Mesothelial cell of epicardium (in vitro differentiated cells): Measurements from ENCODE around the gene PPP1CB. TPM values are rescaled to one million over a fixed set of nuclear protein-coding genes. Genes with fewer than 3 reads are reported as not detected.

Experiments used
- DNase-seq, 2 experiments: peaks; one replicate each; pipeline ENCODE4 v3.0.0; 2021; ENCODE audit warnings: low spot score in 2 of 2; ENCODE audit not compliant: unreplicated experiment in 2 of 2
- H3K27ac Mint-ChIP-seq: 2 replicates; pipeline ENCODE4 v1.8.0; 2021; ENCODE audit warnings: mixed read lengths
- H3K27me3 Mint-ChIP-seq: 2 replicates; pipeline ENCODE4 v1.8.0; 2021; ENCODE audit warnings: low read depth, mixed read lengths
- H3K36me3 Mint-ChIP-seq: 2 replicates; pipeline ENCODE4 v1.8.0; 2021; ENCODE audit warnings: mixed read lengths
- H3K4me1 Mint-ChIP-seq: 2 replicates; pipeline ENCODE4 v1.8.0; 2021; ENCODE audit warnings: mixed read lengths
- H3K4me3 Mint-ChIP-seq: 2 replicates; pipeline ENCODE4 v1.8.0; 2021; ENCODE audit warnings: mild to moderate bottlenecking, moderate library complexity, mixed read lengths
- H3K9me3 Mint-ChIP-seq: 2 replicates; pipeline ENCODE4 v1.8.0; 2021; ENCODE audit warnings: mixed read lengths
- total RNA-seq: library from RNA; stranded (reverse); gene quantifications from 3 replicates; pipeline ENCODE4 v1.2.1, GENCODE V29; 2021
- TF ChIP-seq, protein P1 (sequence below): fragments of 200-600 bp; sonication (generic); IDR thresholded peaks from one replicate; pipeline ENCODE4 v1.5.0; 2021; ENCODE audit warnings: antibody characterized with exemption; ENCODE audit not compliant: unreplicated experiment

Gene PPP1CB
- total RNA-seq, 1 donor from 2014 or later = 161 TPM

GRCh38 chr2:28745225-28745624 is 6.4 kb upstream of the PPP1CB start:
- peaks cover 5% of the 10 kb centered on the region for H3K4me1 Mint-ChIP-seq
- TF ChIP-seq, protein P1, sequence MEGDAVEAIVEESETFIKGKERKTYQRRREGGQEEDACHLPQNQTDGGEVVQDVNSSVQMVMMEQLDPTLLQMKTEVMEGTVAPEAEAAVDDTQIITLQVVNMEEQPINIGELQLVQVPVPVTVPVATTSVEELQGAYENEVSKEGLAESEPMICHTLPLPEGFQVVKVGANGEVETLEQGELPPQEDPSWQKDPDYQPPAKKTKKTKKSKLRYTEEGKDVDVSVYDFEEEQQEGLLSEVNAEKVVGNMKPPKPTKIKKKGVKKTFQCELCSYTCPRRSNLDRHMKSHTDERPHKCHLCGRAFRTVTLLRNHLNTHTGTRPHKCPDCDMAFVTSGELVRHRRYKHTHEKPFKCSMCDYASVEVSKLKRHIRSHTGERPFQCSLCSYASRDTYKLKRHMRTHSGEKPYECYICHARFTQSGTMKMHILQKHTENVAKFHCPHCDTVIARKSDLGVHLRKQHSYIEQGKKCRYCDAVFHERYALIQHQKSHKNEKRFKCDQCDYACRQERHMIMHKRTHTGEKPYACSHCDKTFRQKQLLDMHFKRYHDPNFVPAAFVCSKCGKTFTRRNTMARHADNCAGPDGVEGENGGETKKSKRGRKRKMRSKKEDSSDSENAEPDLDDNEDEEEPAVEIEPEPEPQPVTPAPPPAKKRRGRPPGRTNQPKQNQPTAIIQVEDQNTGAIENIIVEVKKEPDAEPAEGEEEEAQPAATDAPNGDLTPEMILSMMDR = no peak
- H3K27me3 Mint-ChIP-seq = no peaks in the 10 kb centered on the region
- no peaks in the 10 kb centered on the region for H3K36me3 Mint-ChIP-seq
- no peak overlapping the region for H3K4me3 Mint-ChIP-seq
- H3K27ac Mint-ChIP-seq = no peak overlapping the region
- DNase-seq = no peak
- H3K9me3 Mint-ChIP-seq = peaks cover 13% of the 10 kb centered on the region

DNA sequence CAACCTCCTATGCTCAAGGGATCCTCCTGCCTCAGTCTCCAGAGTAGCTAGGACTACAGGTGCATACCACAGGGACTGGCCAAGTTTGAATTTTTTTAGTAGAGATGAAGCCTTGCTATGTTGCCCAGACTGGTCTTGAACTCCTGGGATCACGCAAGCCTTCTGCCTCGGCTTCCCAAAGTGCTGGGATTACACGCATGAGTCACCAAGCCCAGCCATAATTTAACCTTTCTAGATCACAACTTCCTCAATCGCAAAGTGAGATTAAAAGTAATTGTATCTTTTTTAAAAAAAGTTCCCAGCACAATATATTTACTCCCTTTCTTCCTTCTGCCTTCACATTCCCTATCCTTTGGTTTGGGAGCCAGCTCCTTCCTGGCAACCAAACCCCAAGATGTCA is 5.8 kb upstream of the PPP1CB start:
- no peaks in the 10 kb centered on the region for H3K27me3 Mint-ChIP-seq
- H3K27ac Mint-ChIP-seq = no peak overlapping the region
- H3K9me3 Mint-ChIP-seq = peaks cover 12% of the 10 kb centered on the region
- H3K4me3 Mint-ChIP-seq = no peak overlapping the region
- TF ChIP-seq, protein P1 = no peak
- DNase-seq = no peak
- no peaks in the 10 kb centered on the region for H3K36me3 Mint-ChIP-seq
- peaks cover 11% of the 10 kb centered on the region for H3K4me1 Mint-ChIP-seq

DNA sequence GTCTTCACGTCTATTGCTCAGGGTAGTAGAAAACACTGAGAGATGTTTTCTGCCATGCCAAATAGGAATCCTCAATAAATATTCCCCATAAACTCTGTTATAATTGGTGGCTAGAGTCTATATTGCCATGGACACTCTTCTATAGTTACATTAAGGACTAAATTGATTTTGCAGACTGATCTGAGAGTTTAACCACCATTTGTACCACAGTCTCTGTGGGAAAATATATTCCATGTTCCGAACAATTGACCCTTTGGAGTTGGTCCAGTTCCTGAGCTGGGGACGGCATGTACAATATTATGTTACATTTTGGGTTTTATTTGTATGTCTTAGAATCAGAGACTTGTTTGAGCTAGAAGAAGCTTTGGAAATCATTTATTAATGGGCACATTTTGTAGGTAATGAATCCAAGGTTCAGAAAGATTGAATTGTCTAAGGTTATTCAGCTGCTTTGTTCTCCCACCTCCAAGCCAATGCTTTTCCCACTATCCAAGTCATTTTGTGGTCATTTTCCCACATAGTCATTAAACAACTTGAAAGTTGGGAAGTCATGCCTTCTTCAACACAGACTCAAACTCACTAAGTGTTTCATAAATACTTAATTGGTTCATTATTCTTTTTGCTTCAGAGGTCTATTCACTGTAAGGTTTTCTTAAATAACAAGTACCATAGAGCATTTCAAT is 5.1 kb upstream of the PPP1CB start:
- no peaks in the 10 kb centered on the region for H3K27me3 Mint-ChIP-seq
- H3K9me3 Mint-ChIP-seq = peaks cover 5% of the 10 kb centered on the region
- no peak overlapping the region for H3K4me3 Mint-ChIP-seq
- H3K27ac Mint-ChIP-seq = no peak overlapping the region
- DNase-seq = no peak
- peaks cover 15% of the 10 kb centered on the region for H3K4me1 Mint-ChIP-seq
- TF ChIP-seq, protein P1 = no peak
- H3K36me3 Mint-ChIP-seq = no peaks in the 10 kb centered on the region

DNA sequence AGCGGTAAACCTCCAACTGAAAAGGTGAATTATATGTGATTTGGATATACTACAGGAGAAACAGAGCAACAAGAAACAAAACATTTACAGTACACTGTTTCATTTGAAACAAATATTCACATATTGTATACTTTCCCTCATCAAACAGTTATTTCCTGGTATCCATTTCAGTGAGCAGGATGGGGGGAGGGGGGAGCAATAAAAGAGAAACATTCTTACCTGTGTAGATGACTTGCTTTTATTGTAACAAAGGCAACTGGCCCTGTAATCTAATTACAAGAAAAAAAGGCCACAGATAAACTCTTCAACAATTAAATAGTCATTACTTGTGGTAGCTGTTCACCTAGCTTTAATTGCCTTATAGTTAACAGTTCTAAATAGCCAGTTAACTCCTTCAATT is 3.9 kb upstream of the PPP1CB start:
- Mint-ChIP-seq H3K9me3 (no peaks in the 10 kb centered on the region), H3K36me3 (no peaks in the 10 kb centered on the region), H3K4me3 (no peak overlapping the region), H3K4me1 (peaks cover 15% of the 10 kb centered on the region), H3K27me3 (no peaks in the 10 kb centered on the region), H3K27ac (no peak overlapping the region)
- TF ChIP-seq, protein P1 = no peak
- no peak for DNase-seq

GRCh38 chr2:28748176-28748575 is 3.5 kb upstream of the PPP1CB start:
- H3K36me3 Mint-ChIP-seq = no peaks in the 10 kb centered on the region
- no peaks in the 10 kb centered on the region for H3K9me3 Mint-ChIP-seq
- no peak overlapping the region for H3K4me3 Mint-ChIP-seq
- TF ChIP-seq, protein P1 = no peak
- no peaks in the 10 kb centered on the region for H3K27me3 Mint-ChIP-seq
- H3K27ac Mint-ChIP-seq = no peak overlapping the region
- peaks cover 15% of the 10 kb centered on the region for H3K4me1 Mint-ChIP-seq
- no peak for DNase-seq
